Activated CD8-positive, alpha-beta memory T cell treated with anti-CD3 and anti-CD28 coated beads, Interleukin-2, amount 50 U/mL, for 24 hours (primary cell): ENCODE results near the gene DCAF5.
"Not testable (repeated sequence)": the region's sequence is repeated elsewhere in the genome, so short reads cannot be mapped to it uniquely, and the experiment has no call there.

Experiments used
- DNase-seq: peaks from one replicate; pipeline ENCODE4 v3.0.0-alpha.2; 2020; ENCODE audit errors: extremely low read depth

The DCAF5 gene

DNA sequence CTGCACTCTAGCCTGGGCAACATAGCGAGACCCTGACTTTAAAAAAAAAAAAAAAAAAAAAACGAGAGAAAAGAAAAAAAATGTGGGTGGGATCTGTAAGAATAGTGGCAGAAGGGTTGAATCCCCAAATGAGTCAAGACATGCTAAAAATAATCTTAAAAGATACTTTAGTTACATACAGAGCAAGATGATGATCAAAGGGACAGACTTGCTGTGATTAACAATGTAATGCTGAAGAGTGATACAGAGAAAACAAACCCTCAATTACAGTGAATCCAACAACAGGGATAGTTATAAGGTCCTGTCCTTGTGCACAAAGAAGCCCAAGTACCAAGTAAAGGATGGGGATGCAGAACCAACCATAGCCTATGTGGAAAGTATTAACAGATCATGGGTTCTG lies 80.3 kb downstream of the DCAF5 start:
- DNase-seq = no peak

- DNase-seq = no peak
These were observed 84.0 kb downstream of the DCAF5 start for GRCh38 chr14:69068744-69069421.

- no peak for DNase-seq
These were observed 86.3 kb downstream of the DCAF5 start for GRCh38 chr14:69066396-69067171.

DNA sequence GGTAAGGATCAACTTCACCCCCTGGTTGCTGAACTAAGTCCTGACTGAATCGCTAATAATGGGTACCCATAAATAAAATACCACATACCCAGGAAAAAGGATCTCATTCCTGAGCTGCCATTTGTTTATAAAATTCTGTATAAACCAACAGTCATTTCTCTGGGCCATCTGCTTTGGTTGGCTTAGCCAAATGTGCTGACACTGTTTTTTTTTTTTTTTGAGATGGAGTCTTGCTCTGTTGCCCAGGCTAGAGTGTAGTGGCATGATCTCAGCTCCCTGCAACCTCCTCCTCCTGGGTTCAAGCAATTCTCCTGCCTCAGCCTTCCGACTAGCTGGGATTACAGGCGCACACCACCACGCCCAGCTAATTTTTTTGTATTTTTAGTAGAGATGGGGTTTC lies 87.0 kb downstream of the DCAF5 start:
- not testable (repeated sequence) for DNase-seq

DNA sequence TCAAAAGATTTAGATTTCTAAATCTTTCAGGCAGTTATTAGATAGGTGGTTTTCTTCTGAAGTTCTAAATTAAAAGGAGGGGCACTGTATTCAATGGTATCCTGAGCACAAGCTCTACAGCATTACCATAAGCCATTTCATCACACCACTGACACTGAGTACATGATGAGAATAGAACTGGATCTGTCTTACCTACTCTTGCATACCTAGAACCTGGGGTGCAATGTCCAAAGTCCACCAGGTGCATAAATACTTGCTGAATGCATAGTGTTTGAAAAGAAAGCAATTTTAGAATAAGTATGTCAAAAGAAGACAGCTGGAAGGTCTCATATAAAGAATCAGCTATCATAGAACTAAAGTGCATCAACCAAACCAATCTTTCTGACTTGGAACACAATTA lies 88.3 kb downstream of the DCAF5 start:
- DNase-seq = no peak

GRCh38 chr14:69059658-69060623 lies 93.0 kb downstream of the DCAF5 start:
- DNase-seq = no peak

- DNase-seq = no peak
These were observed 96.7 kb downstream of the DCAF5 start for GRCh38 chr14:69055999-69056788.

DNA sequence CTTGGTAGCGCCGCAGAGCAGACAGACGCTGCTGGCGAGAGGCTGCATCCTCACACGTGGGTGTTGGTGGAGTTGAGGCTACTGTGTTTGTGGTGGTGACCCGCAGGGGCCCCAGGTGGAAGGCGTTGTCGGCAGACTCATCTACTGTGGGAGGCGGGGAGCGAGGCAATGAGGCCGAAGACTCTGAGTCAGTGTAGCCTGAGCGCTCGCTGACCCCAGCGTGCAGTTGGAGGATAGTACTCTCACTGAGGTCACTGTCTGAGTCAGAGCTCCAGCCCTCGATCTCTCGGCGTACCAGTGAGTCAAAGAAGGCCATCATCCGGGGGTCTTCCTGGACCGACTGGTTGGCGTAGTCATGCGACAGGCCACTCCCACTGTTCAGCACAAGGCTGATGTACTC lies 97.8 kb downstream of the DCAF5 start:
- no peak for DNase-seq

- DNase-seq = no peak
These were observed 98.9 kb downstream of the DCAF5 start for GRCh38 chr14:69054030-69054429.

GRCh38 chr14:69052181-69052601 lies 100.7 kb downstream of the DCAF5 start:
- no peak for DNase-seq

GRCh38 chr14:69050240-69051184 lies 102.4 kb downstream of the DCAF5 start:
- no peak for DNase-seq

DNA sequence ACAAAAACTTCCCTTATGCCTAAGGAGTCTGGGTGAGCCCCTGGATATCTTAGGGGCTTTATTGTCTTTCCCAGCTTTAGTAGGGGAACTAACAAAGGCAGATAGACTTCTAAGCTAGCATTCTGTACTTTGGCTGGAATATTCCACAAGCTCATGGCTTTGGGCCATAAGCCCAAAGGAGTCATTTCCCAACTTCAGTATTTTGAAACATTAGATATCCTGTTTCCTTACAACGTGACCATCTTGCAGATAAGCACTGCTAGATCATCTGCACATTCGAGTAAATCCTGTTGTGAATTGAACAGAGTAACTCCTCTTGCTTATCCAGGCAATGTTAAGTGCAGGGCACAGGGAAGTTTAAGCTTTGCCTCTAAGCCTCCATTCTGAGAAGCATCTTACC lies 103.2 kb downstream of the DCAF5 start:
- no peak for DNase-seq

GRCh38 chr14:69048456-69048855 lies 104.5 kb downstream of the DCAF5 start:
- DNase-seq = no peak

DNA sequence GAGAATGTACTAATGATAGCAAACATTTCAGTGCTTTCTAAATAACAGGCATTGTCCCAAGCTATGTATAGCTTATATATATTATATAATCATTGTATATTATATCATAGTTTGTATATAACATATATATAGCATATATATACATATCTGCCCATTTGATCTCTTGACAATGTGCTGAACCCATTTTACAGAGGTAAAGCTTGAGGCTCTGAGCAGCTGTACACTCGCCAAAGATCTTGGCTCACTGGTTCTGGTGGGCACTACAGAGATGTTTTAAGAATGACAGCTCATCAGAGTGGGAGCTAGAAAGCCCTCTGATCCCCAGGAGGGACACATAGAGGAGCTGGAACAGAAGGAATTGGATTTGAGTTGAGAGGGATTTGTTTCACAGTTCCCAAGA lies 105.7 kb downstream of the DCAF5 start:
- DNase-seq = no peak

GRCh38 chr14:69046476-69046860 lies 106.5 kb downstream of the DCAF5 start:
- DNase-seq = no peak

DNA sequence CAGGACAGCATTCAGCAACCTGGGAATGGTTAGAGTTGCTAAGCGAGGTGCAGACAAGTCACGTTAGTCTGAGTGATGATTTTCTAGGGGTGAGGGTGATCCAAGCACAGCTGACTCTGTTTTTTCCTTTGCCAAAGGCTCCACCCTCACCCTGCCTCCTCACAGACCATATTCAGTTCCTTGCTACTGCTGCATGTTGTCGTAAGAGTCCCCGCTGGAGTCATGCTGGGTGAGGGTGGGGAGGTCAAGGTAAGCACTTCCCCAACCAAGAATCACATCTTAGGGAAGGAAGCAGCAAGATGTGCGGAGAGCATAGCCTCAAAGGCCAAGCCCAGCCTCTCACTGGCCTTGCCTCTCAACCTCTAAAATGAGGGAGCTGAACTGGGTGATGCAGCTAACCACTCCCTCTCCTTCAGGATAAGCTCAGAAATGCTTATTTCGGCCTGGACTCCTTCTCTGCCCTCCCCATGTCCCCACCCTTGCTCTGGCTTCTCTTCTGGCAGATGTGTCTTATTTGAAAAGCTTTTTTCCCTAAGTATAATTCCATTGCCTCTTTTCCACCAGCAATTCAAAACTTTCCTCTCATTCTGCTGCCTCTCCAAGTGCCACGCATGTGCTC lies 107.0 kb downstream of the DCAF5 start:
- DNase-seq = no peak

GRCh38 chr14:69044965-69045555 lies 107.9 kb downstream of the DCAF5 start:
- DNase-seq = no peak

- DNase-seq = no peak
These were observed 108.6 kb downstream of the DCAF5 start for GRCh38 chr14:69044296-69044695.

- DNase-seq = no peak
These were observed 109.2 kb downstream of the DCAF5 start for GRCh38 chr14:69043596-69044260.
